Measurements from ENCODE around the gene RPP40.
"Not testable (repeated sequence)": the region's sequence is repeated elsewhere in the genome, so short reads cannot be mapped to it uniquely, and the experiment has no call there.

The RPP40 gene

DNA sequence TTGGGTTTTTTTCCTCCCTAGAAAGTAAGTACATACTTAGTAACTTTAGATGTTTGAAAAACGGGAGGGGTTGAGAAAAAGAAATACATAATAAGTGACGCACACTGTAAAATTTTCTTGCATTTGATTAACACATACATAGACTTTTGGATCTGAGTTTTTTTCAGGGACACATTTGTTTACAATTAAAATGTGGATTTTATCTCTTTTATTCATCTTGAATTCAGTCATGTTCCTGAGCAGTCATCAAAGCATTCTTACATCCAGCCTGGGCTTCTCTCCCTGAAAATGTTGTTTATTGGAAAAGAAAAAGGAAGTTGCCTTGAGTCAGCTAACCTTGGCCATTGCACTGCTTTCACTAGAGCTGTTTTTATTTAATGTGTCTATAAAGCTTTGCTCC lies 8.7 kb upstream of the RPP40 start:
- Histone ChIP-seq H3K27me3 (ENCODE audit: insufficient read depth, low read length) (no peaks in the 10 kb centered on the region), H3K9me3 (ENCODE audit: insufficient read depth, low read depth, low read length) (no peaks in the 10 kb centered on the region), H3K4me3 (ENCODE audit: low read length) (no peak overlapping the region), H3K9ac (ENCODE audit: low read depth, low read length) (no peak overlapping the region), H3K36me3 (ENCODE audit: insufficient read depth, low read depth, low read length) (no peaks in the 10 kb centered on the region), H3K4me1 (ENCODE audit: insufficient read depth, low read length) (0 out of 2 replicates have a peak, but pooled peaks cover 4% of the 10 kb centered on the region), H3K27ac (ENCODE audit: low read length) (no peak overlapping the region)

- H3K9me3 ChIP-seq (ENCODE audit: insufficient read depth, low read depth, low read length): no peaks in the 10 kb centered on the region
- no peak overlapping the region for H3K27ac ChIP-seq (ENCODE audit: low read length)
- H3K9ac ChIP-seq (ENCODE audit: low read depth, low read length): no peak overlapping the region
- H3K4me1 ChIP-seq (ENCODE audit: insufficient read depth, low read length): 0 out of 2 replicates have a peak, but pooled peaks cover 4% of the 10 kb centered on the region
- no peak overlapping the region for H3K4me3 ChIP-seq (ENCODE audit: low read length)
- H3K36me3 ChIP-seq (ENCODE audit: insufficient read depth, low read depth, low read length): no peaks in the 10 kb centered on the region
- no peaks in the 10 kb centered on the region for H3K27me3 ChIP-seq (ENCODE audit: insufficient read depth, low read length)
These were observed 7.5 kb upstream of the RPP40 start for GRCh38 chr6:5011346-5011745.

- Histone ChIP-seq H3K36me3 (ENCODE audit: insufficient read depth, low read depth, low read length) (no peaks in the 10 kb centered on the region), H3K4me1 (ENCODE audit: insufficient read depth, low read length) (0 out of 2 replicates have a peak, but pooled peaks cover 4% of the 10 kb centered on the region), H3K4me3 (ENCODE audit: low read length) (no peak overlapping the region), H3K27ac (ENCODE audit: low read length) (no peak overlapping the region), H3K27me3 (ENCODE audit: insufficient read depth, low read length) (no peaks in the 10 kb centered on the region), H3K9me3 (ENCODE audit: insufficient read depth, low read depth, low read length) (no peaks in the 10 kb centered on the region), H3K9ac (ENCODE audit: low read depth, low read length) (no peak overlapping the region)
These were observed 3.7 kb upstream of the RPP40 start for GRCh38 chr6:5007531-5007930.

DNA sequence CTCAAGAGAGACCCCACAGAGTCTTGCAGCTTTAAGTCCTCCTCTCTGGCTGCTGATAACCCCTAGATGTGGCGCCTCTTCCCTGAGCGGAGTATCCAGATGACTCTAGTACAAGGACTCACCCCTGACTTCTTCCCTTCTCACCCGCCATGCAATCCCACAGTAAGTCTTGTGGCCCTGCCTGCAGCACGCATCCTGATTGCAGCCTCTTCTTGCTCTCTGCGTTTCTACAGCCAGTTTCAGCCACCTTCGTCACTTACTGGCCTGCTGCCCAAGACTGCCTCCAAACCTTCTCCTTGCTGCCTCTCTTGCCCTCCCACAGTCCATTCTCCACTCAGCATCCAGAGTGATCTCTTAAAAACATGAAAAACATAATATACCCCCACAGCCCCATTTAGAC lies 2.4 kb upstream of the RPP40 start:
- 0 out of 2 replicates have a peak, but pooled peaks cover 3% of the 10 kb centered on the region for H3K4me1 ChIP-seq (ENCODE audit: insufficient read depth, low read length)
- no peak overlapping the region for H3K27ac ChIP-seq (ENCODE audit: low read length)
- H3K27me3 ChIP-seq (ENCODE audit: insufficient read depth, low read length): no peaks in the 10 kb centered on the region
- H3K36me3 ChIP-seq (ENCODE audit: insufficient read depth, low read depth, low read length): peaks cover 9% of the 10 kb centered on the region
- no peaks in the 10 kb centered on the region for H3K9me3 ChIP-seq (ENCODE audit: insufficient read depth, low read depth, low read length)
- no peak overlapping the region for H3K9ac ChIP-seq (ENCODE audit: low read depth, low read length)
- H3K4me3 ChIP-seq (ENCODE audit: low read length): no peak overlapping the region

DNA sequence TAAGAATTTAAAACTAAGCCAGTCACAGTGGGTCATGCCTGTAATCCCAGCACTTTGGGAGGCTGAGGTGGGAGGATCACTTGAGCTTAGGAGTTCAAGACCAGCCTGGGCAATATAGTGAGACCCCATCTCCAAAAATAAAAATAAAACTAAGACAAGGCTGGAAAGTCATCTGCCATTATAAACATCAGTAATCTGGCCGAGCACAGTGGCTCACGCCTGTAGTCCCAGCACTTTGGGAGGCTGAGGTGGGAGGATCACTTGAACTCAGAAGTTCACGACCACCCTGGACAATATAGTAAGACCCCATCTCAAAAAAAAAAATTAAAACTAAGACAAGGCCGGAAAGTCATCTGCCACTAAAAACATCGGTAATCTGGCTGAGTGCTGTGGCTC lies 1.2 kb upstream of the RPP40 start:
- not testable (repeated sequence) for H3K27ac ChIP-seq (ENCODE audit: low read length); H3K9me3 ChIP-seq (ENCODE audit: insufficient read depth, low read depth, low read length); H3K9ac ChIP-seq (ENCODE audit: low read depth, low read length); H3K27me3 ChIP-seq (ENCODE audit: insufficient read depth, low read length); H3K4me1 ChIP-seq (ENCODE audit: insufficient read depth, low read length)
- Histone ChIP-seq H3K4me3 (ENCODE audit: low read length) (0 out of 2 replicates have a peak overlapping the region, but pooled peaks have one; percentile 97), H3K36me3 (ENCODE audit: insufficient read depth, low read depth, low read length) (peaks cover 12% of the 10 kb centered on the region)

DNA sequence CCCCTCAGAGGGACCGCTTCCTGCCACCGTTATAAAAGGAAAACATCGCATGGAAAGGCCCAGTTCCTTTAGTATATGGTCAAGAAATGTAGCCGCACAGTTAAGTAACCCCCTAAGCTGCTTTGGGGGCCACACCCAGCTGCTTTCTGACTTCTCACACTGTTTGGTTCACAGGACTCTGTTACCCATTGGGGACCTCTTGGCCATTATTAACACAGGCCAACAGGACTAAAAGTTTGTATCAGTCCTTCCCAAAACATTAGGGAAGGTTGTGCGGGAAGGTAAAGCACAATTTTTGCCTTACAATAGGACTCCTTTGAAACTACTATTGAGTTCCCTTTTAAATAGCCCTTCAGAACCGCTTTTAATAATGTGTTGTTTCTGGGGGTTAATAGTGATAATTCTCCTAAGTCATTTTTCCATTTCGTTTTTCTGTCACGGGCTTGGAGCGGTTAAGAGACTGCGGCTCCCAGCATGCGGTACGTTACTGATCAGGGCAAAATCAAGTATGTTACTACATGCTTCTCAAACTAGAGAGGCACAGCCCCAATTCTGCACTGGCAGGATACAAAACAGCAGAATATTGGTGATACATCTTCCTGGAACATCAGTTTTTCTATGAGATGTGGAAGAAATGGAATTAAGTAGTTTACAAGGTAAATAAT lies 668 bp upstream of the RPP40 start:
- Histone ChIP-seq H3K9me3 (ENCODE audit: insufficient read depth, low read depth, low read length) (no peaks in the 10 kb centered on the region), H3K9ac (ENCODE audit: low read depth, low read length) (peak overlapping the region; percentile 72; the same call in 1 of the 2 replicates), H3K36me3 (ENCODE audit: insufficient read depth, low read depth, low read length) (peaks cover 16% of the 10 kb centered on the region), H3K4me3 (ENCODE audit: low read length) (peak overlapping the region; percentile 97), H3K27ac (ENCODE audit: low read length) (no peak overlapping the region), H3K4me1 (ENCODE audit: insufficient read depth, low read length) (no peaks in the 10 kb centered on the region), H3K27me3 (ENCODE audit: insufficient read depth, low read length) (no peaks in the 10 kb centered on the region)

GRCh38 chr6:4999586-4999985 lies 4.3 kb downstream of the RPP40 start:
- Histone ChIP-seq H3K4me1 (ENCODE audit: insufficient read depth, low read length) (no peaks in the 10 kb centered on the region), H3K27ac (ENCODE audit: low read length) (no peak overlapping the region), H3K36me3 (ENCODE audit: insufficient read depth, low read depth, low read length) (peaks cover 30% of the 10 kb centered on the region), H3K9ac (ENCODE audit: low read depth, low read length) (no peak overlapping the region), H3K4me3 (ENCODE audit: low read length) (no peak overlapping the region), H3K27me3 (ENCODE audit: insufficient read depth, low read length) (no peaks in the 10 kb centered on the region), H3K9me3 (ENCODE audit: insufficient read depth, low read depth, low read length) (no peaks in the 10 kb centered on the region)

GRCh38 chr6:4997862-4998261 lies 6.0 kb downstream of the RPP40 start:
- Histone ChIP-seq H3K27ac (ENCODE audit: low read length) (no peak overlapping the region), H3K27me3 (ENCODE audit: insufficient read depth, low read length) (no peaks in the 10 kb centered on the region), H3K4me1 (ENCODE audit: insufficient read depth, low read length) (no peaks in the 10 kb centered on the region), H3K9me3 (ENCODE audit: insufficient read depth, low read depth, low read length) (no peaks in the 10 kb centered on the region), H3K4me3 (ENCODE audit: low read length) (no peak overlapping the region), H3K36me3 (ENCODE audit: insufficient read depth, low read depth, low read length) (peaks cover 32% of the 10 kb centered on the region), H3K9ac (ENCODE audit: low read depth, low read length) (no peak overlapping the region)

GRCh38 chr6:4994741-4995140 lies 9.1 kb downstream of the RPP40 start:
- H3K36me3 ChIP-seq (ENCODE audit: insufficient read depth, low read depth, low read length): peaks cover 18% of the 10 kb centered on the region; the same call in 1 of the 2 replicates
- no peak overlapping the region for H3K4me3 ChIP-seq (ENCODE audit: low read length)
- H3K27ac ChIP-seq (ENCODE audit: low read length): no peak overlapping the region
- no peaks in the 10 kb centered on the region for H3K4me1 ChIP-seq (ENCODE audit: insufficient read depth, low read length)
- no peaks in the 10 kb centered on the region for H3K27me3 ChIP-seq (ENCODE audit: insufficient read depth, low read length)
- no peak overlapping the region for H3K9ac ChIP-seq (ENCODE audit: low read depth, low read length)
- H3K9me3 ChIP-seq (ENCODE audit: insufficient read depth, low read depth, low read length): no peaks in the 10 kb centered on the region

DNA sequence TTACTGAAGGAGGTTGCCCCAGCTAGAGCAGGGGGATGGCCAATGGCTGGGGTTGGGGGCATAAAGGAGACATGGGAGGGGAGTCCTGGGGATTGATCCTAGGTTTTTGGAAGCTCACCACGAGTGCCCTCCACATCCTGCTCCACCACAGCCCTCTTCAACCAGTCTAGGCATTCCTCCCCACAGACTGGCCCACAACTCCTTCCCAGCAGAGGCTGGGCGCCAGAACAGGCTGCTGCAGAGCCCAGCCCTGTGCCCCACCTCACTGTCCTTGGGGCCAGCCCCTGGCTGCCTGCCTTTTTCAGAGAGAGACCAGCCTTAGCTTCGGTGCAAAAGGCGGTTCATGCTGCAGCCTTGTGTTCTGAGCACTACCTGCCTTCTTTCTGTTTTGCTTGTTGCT lies 16.4 kb downstream of the RPP40 start:
- no peaks in the 10 kb centered on the region for H3K9me3 ChIP-seq (ENCODE audit: insufficient read depth, low read depth, low read length)
- H3K36me3 ChIP-seq (ENCODE audit: insufficient read depth, low read depth, low read length): no peaks in the 10 kb centered on the region
- no peaks in the 10 kb centered on the region for H3K4me1 ChIP-seq (ENCODE audit: insufficient read depth, low read length)
- H3K27ac ChIP-seq (ENCODE audit: low read length): no peak overlapping the region
- H3K4me3 ChIP-seq (ENCODE audit: low read length): no peak overlapping the region
- H3K27me3 ChIP-seq (ENCODE audit: insufficient read depth, low read length): no peaks in the 10 kb centered on the region
- H3K9ac ChIP-seq (ENCODE audit: low read depth, low read length): no peak overlapping the region

- H3K27ac ChIP-seq (ENCODE audit: low read length): no peak overlapping the region
- H3K9ac ChIP-seq (ENCODE audit: low read depth, low read length): no peak overlapping the region
- no peaks in the 10 kb centered on the region for H3K4me1 ChIP-seq (ENCODE audit: insufficient read depth, low read length)
These were observed 16.8 kb downstream of the RPP40 start for GRCh38 chr6:4986999-4987398.

GRCh38 chr6:4983322-4983721 lies 20.5 kb downstream of the RPP40 start:
- no peaks in the 10 kb centered on the region for H3K4me1 ChIP-seq (ENCODE audit: insufficient read depth, low read length)
- peaks cover 5% of the 10 kb centered on the region; the same call in 1 of the 2 replicates for H3K9me3 ChIP-seq (ENCODE audit: insufficient read depth, low read depth, low read length)
- no peaks in the 10 kb centered on the region for H3K36me3 ChIP-seq (ENCODE audit: insufficient read depth, low read depth, low read length)
- no peaks in the 10 kb centered on the region for H3K27me3 ChIP-seq (ENCODE audit: insufficient read depth, low read length)
- no peak overlapping the region for H3K4me3 ChIP-seq (ENCODE audit: low read length)
- no peak overlapping the region for H3K27ac ChIP-seq (ENCODE audit: low read length)
- no peak overlapping the region for H3K9ac ChIP-seq (ENCODE audit: low read depth, low read length)

More at GRCh38 chr6:4986999-4987398, 16.8 kb downstream of the RPP40 start:
- H3K36me3 ChIP-seq (ENCODE audit: insufficient read depth, low read depth, low read length): no peaks in the 10 kb centered on the region
- no peaks in the 10 kb centered on the region for H3K27me3 ChIP-seq (ENCODE audit: insufficient read depth, low read length)
- H3K4me3 ChIP-seq (ENCODE audit: low read length): no peak overlapping the region
- no peaks in the 10 kb centered on the region for H3K9me3 ChIP-seq (ENCODE audit: insufficient read depth, low read depth, low read length)
